ENCODE data around the gene NME8. TPM values are rescaled to one million over a fixed set of nuclear protein-coding genes. Genes with fewer than 3 reads are reported as not detected.
"Not testable (repeated sequence)": the region's sequence is repeated elsewhere in the genome, so short reads cannot be mapped to it uniquely, and the experiment has no call there.

NME8 gene, protein sequence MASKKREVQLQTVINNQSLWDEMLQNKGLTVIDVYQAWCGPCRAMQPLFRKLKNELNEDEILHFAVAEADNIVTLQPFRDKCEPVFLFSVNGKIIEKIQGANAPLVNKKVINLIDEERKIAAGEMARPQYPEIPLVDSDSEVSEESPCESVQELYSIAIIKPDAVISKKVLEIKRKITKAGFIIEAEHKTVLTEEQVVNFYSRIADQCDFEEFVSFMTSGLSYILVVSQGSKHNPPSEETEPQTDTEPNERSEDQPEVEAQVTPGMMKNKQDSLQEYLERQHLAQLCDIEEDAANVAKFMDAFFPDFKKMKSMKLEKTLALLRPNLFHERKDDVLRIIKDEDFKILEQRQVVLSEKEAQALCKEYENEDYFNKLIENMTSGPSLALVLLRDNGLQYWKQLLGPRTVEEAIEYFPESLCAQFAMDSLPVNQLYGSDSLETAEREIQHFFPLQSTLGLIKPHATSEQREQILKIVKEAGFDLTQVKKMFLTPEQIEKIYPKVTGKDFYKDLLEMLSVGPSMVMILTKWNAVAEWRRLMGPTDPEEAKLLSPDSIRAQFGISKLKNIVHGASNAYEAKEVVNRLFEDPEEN
- not detected for total RNA-seq

- H3K9me3 Mint-ChIP-seq = peaks cover 8% of the 10 kb centered on the region
- no peak within 1 kb of the TSS for H3K4me3 Mint-ChIP-seq
- CTCF ChIA-PET = interaction anchor here (0.6 kb wide), 1 partner anchor 295 kb away, joined by 4 read pairs; no protein-coding TSS in a partner anchor
- H3K36me3 Mint-ChIP-seq (ENCODE audit: low read depth) = no peaks in the 10 kb centered on the region
- DNase-seq = no peak
- no peaks in the 10 kb centered on the region for H3K4me1 Mint-ChIP-seq (ENCODE audit: low read depth)
- H3K27me3 Mint-ChIP-seq (ENCODE audit: low read depth) = peaks cover 5% of the 10 kb centered on the region
- intact Hi-C loops (cut with micrococcal nuclease) = no loop called here
- H3K27ac Mint-ChIP-seq = no peak within 1 kb of the TSS
Observed at GRCh38 chr7:37848297-37848696, at the start of gene NME8. TSS of gene NME8 (plus strand) at chr7:37848597. CDS start at chr7:37850267, 1,670 bp downstream.

- Mint-ChIP-seq H3K27ac (no peak overlapping the region), H3K27me3 (ENCODE audit: low read depth) (peaks cover 15% of the 10 kb centered on the region), H3K4me1 (ENCODE audit: low read depth) (no peaks in the 10 kb centered on the region), H3K9me3 (peaks cover 3% of the 10 kb centered on the region), H3K36me3 (ENCODE audit: low read depth) (no peaks in the 10 kb centered on the region), H3K4me3 (no peak overlapping the region)
- CTCF ChIA-PET = no interaction called here
- DNase-seq = no peak
- intact Hi-C loops (cut with micrococcal nuclease) = no loop called here
Observed at GRCh38 chr7:37806152-37806551, 42.2 kb upstream of the NME8 start.

DNA sequence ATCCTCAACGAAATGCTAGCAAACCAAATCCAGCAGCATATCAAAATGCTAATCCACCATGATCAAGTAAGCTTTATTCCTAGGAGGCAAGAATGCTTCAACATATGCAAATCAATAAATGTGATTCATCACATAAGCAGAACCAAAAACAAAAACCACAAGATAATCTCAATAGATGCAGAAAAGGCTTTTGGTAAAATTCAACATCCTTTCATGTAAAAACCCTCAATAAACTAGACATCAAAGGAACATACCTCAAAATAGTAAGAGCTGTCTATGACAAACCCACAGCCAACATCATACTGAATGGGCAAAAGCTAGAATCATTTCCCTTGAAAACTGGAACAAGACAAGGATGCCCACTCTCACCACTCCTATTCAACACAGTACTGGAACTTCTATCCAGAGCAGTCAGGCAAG lies 36.2 kb upstream of the NME8 start:
- H3K9me3 Mint-ChIP-seq; H3K4me1 Mint-ChIP-seq (ENCODE audit: low read depth); CTCF ChIA-PET; H3K27ac Mint-ChIP-seq; H3K36me3 Mint-ChIP-seq (ENCODE audit: low read depth); DNase-seq; H3K27me3 Mint-ChIP-seq (ENCODE audit: low read depth); intact Hi-C loops (cut with micrococcal nuclease); H3K4me3 Mint-ChIP-seq: not testable (repeated sequence)

- H3K4me3 Mint-ChIP-seq = no peak overlapping the region
- H3K4me1 Mint-ChIP-seq (ENCODE audit: low read depth) = no peaks in the 10 kb centered on the region
- intact Hi-C loops (cut with micrococcal nuclease) = no loop called here
- no peak overlapping the region for H3K27ac Mint-ChIP-seq
- no peaks in the 10 kb centered on the region for H3K36me3 Mint-ChIP-seq (ENCODE audit: low read depth)
- H3K27me3 Mint-ChIP-seq (ENCODE audit: low read depth) = no peaks in the 10 kb centered on the region
- H3K9me3 Mint-ChIP-seq = no peaks in the 10 kb centered on the region
- DNase-seq = no peak
- CTCF ChIA-PET = interaction anchor here (0.7 kb wide), 1 partner anchor 92 kb away, joined by 3 read pairs; no protein-coding TSS in a partner anchor
Observed at GRCh38 chr7:37815671-37816371, 32.6 kb upstream of the NME8 start.

- Mint-ChIP-seq H3K36me3 (ENCODE audit: low read depth) (no peaks in the 10 kb centered on the region), H3K27ac (no peak overlapping the region), H3K9me3 (no peaks in the 10 kb centered on the region), H3K4me3 (no peak overlapping the region), H3K4me1 (ENCODE audit: low read depth) (no peaks in the 10 kb centered on the region), H3K27me3 (ENCODE audit: low read depth) (no peaks in the 10 kb centered on the region)
- CTCF ChIA-PET = no interaction called here
- intact Hi-C loops (cut with micrococcal nuclease) = no loop called here
- DNase-seq = no peak
Observed at GRCh38 chr7:37816922-37817590, 31.3 kb upstream of the NME8 start.

- CTCF ChIA-PET = no interaction called here
- no peaks in the 10 kb centered on the region for H3K36me3 Mint-ChIP-seq (ENCODE audit: low read depth)
Observed at GRCh38 chr7:37817591-37817960, 30.8 kb upstream of the NME8 start.

GRCh38 chr7:37817996-37818720 lies 30.2 kb upstream of the NME8 start:
- intact Hi-C loops (cut with micrococcal nuclease) = no loop called here
- Mint-ChIP-seq H3K27me3 (ENCODE audit: low read depth) (peaks cover under 1% of the 10 kb centered on the region), H3K4me3 (no peak overlapping the region), H3K36me3 (ENCODE audit: low read depth) (no peaks in the 10 kb centered on the region), H3K27ac (no peak overlapping the region), H3K4me1 (ENCODE audit: low read depth) (no peaks in the 10 kb centered on the region), H3K9me3 (no peaks in the 10 kb centered on the region)
- DNase-seq = no peak
- CTCF ChIA-PET = no interaction called here

More at GRCh38 chr7:37817591-37817960, 30.8 kb upstream of the NME8 start:
- H3K27ac Mint-ChIP-seq = no peak overlapping the region
- no peak overlapping the region for H3K4me3 Mint-ChIP-seq
- no peaks in the 10 kb centered on the region for H3K27me3 Mint-ChIP-seq (ENCODE audit: low read depth)
- intact Hi-C loops (cut with micrococcal nuclease) = no loop called here
- H3K4me1 Mint-ChIP-seq (ENCODE audit: low read depth) = no peaks in the 10 kb centered on the region
- no peaks in the 10 kb centered on the region for H3K9me3 Mint-ChIP-seq
- no peak for DNase-seq

GRCh38 chr7:37820708-37821468 lies 27.5 kb upstream of the NME8 start:
- H3K27me3 Mint-ChIP-seq (ENCODE audit: low read depth) = peaks cover 3% of the 10 kb centered on the region
- H3K27ac Mint-ChIP-seq = no peak overlapping the region
- H3K4me1 Mint-ChIP-seq (ENCODE audit: low read depth) = no peaks in the 10 kb centered on the region
- no peak for DNase-seq
- no peaks in the 10 kb centered on the region for H3K36me3 Mint-ChIP-seq (ENCODE audit: low read depth)
- H3K9me3 Mint-ChIP-seq = no peaks in the 10 kb centered on the region
- intact Hi-C loops (cut with micrococcal nuclease) = no loop called here
- H3K4me3 Mint-ChIP-seq = no peak overlapping the region
- CTCF ChIA-PET = interaction anchor here (0.6 kb wide), 1 partner anchor 325 kb away, joined by 3 read pairs; no protein-coding TSS in a partner anchor

- intact Hi-C loops (cut with micrococcal nuclease) = no loop called here
- H3K27me3 Mint-ChIP-seq (ENCODE audit: low read depth) = peaks cover 3% of the 10 kb centered on the region
- H3K4me3 Mint-ChIP-seq = no peak overlapping the region
- no peak for DNase-seq
- CTCF ChIA-PET = interaction anchor here (1.4 kb wide), 1 partner anchor 9 kb away, joined by 3 read pairs; no protein-coding TSS in a partner anchor
- H3K9me3 Mint-ChIP-seq = no peaks in the 10 kb centered on the region
- H3K4me1 Mint-ChIP-seq (ENCODE audit: low read depth) = no peaks in the 10 kb centered on the region
- H3K27ac Mint-ChIP-seq = no peak overlapping the region
- H3K36me3 Mint-ChIP-seq (ENCODE audit: low read depth) = no peaks in the 10 kb centered on the region
Observed at GRCh38 chr7:37822946-37823345, 25.5 kb upstream of the NME8 start.

DNA sequence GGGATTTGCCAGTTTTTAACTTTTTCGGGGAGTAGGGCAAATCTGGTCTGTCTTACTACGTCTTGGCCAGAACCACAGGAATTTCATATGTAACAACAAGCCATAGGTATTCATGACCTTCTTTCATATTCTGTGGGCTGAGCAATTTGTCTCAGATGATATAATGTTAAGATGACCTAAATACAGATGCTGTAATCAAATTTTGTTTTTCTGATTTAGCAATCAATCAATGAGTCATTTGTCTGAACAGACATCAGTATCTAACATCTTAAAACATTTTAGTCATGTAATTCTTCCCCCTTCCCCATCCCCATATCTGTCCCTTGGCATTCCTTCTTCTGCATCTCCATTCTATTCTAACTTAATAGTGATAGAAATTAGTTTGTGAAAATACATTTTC lies 24.8 kb upstream of the NME8 start:
- Mint-ChIP-seq H3K27ac (no peak overlapping the region), H3K27me3 (ENCODE audit: low read depth) (peaks cover 3% of the 10 kb centered on the region), H3K36me3 (ENCODE audit: low read depth) (no peaks in the 10 kb centered on the region), H3K4me3 (no peak overlapping the region), H3K9me3 (no peaks in the 10 kb centered on the region), H3K4me1 (ENCODE audit: low read depth) (no peaks in the 10 kb centered on the region)
- DNase-seq = no peak
- CTCF ChIA-PET = interaction anchor here (1.4 kb wide), 1 partner anchor 8 kb away, joined by 3 read pairs; no protein-coding TSS in a partner anchor
- intact Hi-C loops (cut with micrococcal nuclease) = no loop called here

DNA sequence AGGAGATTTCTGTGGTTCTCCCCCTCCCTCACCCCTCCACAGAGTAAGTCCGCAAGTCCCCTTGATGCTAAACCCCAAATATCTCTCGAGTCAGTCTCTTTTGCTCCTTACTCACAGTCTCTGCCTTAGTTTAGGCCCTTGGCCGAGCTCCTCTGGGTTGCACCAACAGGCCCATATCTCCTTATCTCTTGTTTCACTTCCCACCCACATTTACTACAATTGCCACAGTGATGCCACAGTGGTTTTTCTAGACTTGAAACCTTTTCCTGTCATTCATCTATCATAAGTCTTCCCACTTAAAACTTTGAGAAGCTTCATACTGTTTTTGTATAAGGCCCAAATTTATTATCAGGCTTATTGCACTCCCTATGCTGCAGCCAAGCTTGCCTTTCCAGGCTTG lies 23.4 kb upstream of the NME8 start:
- Mint-ChIP-seq H3K27me3 (ENCODE audit: low read depth) (peaks cover 7% of the 10 kb centered on the region), H3K27ac (no peak overlapping the region), H3K9me3 (no peaks in the 10 kb centered on the region), H3K4me3 (no peak overlapping the region), H3K36me3 (ENCODE audit: low read depth) (no peaks in the 10 kb centered on the region), H3K4me1 (ENCODE audit: low read depth) (no peaks in the 10 kb centered on the region)
- intact Hi-C loops (cut with micrococcal nuclease) = no loop called here
- DNase-seq = no peak
- CTCF ChIA-PET = no interaction called here
